ENCODE data around the gene ABCC1. TPM values are rescaled to one million over a fixed set of nuclear protein-coding genes. Genes with fewer than 3 reads are reported as not detected.
"Not testable (repeated sequence)": the region's sequence is repeated elsewhere in the genome, so short reads cannot be mapped to it uniquely, and the experiment has no call there.

ABCC1 gene
- total RNA-seq, 2 donors from 2014 or later = 16.2 to 20.9 TPM

DNA sequence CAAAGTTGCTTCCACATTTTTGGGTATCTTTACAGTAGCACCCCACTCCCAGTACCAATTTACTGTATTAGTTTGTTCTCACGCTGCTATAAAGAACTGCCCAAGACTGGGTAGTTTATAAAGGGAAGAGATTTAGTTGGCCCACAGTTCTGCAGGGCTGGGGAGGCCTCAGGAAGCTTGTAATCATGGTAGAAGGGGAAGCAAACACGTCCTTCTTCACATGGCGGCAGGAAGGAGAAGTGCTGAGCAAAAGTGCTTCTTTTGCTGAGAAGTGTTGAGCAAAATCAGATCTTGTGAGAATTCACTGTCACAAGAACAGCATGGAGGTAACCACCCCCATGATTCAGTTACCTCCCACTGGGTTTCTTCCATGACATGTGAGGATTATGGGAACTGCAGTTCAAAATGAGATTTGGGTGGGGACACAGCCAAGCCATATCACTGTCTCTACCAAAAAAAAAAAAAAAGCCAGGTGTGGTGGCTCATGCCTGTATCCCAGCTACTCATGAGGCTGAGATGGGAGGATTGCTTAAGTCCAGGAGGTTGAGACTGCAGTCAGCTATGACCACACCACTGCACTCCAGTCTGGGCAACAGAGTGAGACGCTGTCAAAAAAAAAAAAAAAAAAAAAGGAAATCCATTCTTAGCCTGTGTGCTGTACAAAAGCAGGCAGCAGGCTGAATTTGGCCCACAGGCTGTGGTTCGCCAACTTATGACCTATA lies 32.9 kb downstream of the ABCC1 start:
- ATAC-seq; intact Hi-C loops (cut with DNase I); DNase-seq: not testable (repeated sequence)

DNA sequence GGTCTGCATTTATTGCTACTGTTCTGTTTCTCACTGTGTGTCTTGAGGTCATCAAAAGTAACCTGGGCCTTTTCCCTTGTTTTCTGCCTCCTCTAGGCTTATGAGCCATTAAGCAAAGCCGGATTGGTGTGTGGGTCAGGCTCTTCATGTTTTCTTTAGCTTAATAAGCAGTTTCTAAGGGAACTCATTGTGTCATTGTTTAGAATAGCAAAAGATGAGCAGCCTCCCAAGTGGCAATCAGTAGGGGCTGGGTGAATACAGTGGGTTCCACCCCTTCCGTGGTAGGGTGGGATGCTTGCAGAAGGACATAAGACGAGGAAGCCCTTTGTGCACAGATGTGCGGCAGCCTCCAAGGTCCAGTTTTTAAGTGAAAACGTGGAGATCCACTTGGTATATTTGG lies 34.5 kb downstream of the ABCC1 start:
- DNase-seq (peak; percentile 54), ATAC-seq (peak in 1 of 2 donors; percentile 59)
- intact Hi-C loops (cut with DNase I) = no loop called here

DNA sequence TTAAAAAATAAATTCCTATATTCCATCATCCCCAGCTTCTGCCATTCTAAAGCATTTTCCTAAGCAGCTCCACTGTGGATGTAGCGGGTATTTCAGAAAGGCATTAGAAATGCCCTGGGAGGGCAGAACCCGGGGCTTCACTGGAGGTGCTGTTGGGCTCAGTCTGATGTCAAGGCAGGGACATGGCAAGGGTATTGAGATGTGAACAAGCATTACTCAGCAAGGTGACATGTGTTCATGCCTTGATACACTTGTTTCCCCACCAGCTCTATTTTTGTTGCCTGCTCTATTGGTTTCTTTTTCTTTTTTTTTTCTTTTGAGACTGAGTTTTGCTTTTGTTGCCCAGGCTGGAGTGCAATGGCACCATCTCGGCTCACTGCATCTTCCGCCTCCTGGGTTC lies 35.7 kb downstream of the ABCC1 start:
- intact Hi-C loops (cut with DNase I) = no loop called here

DNA sequence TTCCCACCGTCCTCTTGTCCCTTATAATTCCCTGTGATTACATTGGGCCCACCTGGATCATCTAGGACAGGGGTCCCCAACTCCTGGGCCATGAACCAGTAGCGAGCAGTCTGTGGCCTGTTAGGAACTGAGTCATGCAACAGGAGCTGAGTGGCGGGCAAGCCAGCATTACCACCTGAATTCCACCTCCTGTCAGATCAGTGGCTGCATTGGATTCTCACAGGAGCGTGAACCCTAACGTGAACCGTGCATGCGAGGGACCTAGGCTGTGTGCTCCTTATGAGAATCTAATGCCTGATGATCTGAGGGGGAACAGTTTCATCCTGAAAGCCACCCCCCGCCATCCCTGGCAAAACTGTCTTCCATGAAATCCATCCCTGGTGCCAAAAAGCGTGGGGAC lies 36.8 kb downstream of the ABCC1 start:
- ATAC-seq = no peak
- no peak for DNase-seq
- intact Hi-C loops (cut with DNase I) = no loop called here

More for the DNA sequence above, 35.7 kb downstream of the ABCC1 start:
- ATAC-seq (no peak), DNase-seq (no peak)

GRCh38 chr16:15988268-15989013 lies 39.0 kb downstream of the ABCC1 start:
- intact Hi-C loops (cut with DNase I) = no loop called here
- DNase-seq (no peak), ATAC-seq (peak; percentile 12 to 40)

GRCh38 chr16:15990902-15991301 lies 41.5 kb downstream of the ABCC1 start:
- intact Hi-C loops (cut with DNase I) = no loop called here
- ATAC-seq (no peak), DNase-seq (no peak)

DNA sequence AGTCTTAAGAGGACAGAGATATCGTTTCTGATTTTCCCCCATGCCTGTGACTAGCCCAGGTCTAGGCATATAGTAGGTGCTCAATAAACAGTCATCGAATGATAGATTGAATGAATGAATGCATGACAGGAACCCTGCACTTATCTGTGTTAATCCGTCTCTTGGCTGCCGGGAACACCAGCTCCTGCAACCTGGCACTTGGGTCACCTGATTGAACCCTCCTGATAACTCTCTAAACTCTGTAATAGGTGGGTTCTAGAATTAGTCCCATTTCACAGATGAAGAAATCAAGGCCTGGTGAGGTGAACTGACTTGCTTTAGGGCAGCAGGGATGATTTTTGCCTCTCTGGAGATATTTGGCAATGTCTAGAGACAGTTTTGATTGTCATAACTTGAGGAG lies 43.7 kb downstream of the ABCC1 start:
- DNase-seq (no peak), ATAC-seq (no peak)
- intact Hi-C loops (cut with DNase I) = no loop called here

- intact Hi-C loops (cut with DNase I) = no loop called here
- DNase-seq = no peak
- ATAC-seq = no peak
These were observed 44.1 kb downstream of the ABCC1 start for GRCh38 chr16:15993541-15993940.

- DNase-seq = peak; percentile 58
- intact Hi-C loops (cut with DNase I) = no loop called here
These were observed 44.7 kb downstream of the ABCC1 start for GRCh38 chr16:15993946-15994665.

DNA sequence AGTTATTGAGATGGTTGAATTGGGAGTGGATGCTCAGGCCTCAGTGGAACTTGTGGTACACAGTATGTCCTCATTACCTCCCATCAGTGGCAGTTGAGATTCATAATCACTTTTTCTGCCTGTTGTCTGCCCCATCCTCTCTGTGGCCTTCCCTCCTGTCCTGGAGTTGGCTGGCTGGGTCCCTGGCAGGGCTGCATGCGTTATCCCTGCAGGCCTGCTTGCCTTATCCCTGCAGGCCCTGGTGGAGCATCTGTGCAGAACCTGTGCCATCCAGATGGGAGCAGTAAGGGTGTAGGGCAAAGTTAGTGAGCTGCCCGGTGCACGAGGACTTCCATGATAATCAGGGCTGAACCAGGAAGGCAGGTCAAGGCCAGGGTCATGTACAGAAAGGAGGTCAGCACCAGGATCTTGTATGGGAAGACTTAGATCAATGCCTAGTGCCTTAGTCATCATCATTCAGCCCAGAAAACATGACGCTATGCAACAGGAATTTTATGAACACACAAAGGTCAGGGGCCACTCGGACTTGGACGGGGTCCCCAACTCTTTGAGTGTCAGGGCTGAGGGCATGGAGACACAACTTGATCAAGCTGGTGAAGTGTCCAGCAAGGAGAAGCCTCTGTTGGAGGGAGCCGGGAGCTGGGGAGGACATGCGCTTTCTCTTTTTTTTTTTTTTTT lies 47.2 kb downstream of the ABCC1 start:
- intact Hi-C loops (cut with DNase I) = no loop called here
- DNase-seq (peak; percentile 60), ATAC-seq (peak; percentile 71 to 78)

More at GRCh38 chr16:15993946-15994665, 44.7 kb downstream of the ABCC1 start:
- peak; percentile 55 to 61 for ATAC-seq

DNA sequence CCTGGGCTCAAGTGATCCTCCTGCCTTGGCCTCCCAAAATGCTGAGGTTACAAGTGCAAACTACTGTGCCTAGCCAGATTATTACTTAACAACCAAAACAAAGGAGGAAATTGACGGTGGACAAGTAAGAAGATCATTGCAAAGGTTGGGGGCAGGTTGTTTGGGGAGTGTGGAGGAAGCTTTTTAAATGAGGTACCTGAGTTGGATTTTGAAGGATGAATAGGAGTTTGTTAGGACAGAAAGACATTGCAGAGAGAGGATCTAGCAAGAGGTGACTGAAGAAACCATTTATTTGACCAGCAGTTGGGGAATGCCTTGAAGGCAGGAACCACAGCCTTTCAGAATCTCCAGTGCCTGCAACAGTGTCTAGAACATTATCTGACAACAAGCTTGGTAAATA lies 51.3 kb downstream of the ABCC1 start:
- intact Hi-C loops (cut with DNase I) = no loop called here
- no peak for ATAC-seq
- no peak for DNase-seq

DNA sequence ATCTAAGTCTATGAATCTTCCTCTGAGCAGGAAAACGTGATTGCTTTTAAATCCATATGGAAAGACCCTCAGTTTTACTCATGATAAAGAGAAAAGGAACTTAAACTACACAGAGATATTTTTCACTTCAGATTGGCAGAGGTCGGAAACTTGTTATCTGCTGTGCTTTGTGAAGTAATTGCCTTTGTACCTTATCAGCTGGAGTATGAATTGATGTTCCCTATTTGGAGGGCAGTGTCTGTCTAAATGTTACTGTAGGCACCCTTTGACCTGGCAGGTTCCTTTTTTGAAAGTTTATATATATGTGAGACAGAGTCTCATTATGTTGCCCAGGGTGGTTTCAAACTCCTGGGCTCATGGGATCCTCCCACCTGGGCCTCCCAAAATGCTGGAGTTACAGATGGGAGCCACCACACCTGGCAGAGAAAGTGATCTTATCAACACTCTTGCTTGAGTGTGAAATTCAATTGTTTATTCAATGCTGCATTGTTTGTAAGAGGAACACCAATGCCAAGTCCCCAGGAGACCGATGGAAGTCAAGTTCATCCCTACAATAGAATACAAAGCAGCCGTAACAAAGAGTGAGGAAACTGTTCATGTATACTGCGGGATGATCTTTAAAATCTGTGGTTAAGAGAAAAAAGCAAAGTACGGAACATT lies 52.3 kb downstream of the ABCC1 start:
- DNase-seq (no peak), ATAC-seq (no peak)
- intact Hi-C loops (cut with DNase I) = no loop called here

DNA sequence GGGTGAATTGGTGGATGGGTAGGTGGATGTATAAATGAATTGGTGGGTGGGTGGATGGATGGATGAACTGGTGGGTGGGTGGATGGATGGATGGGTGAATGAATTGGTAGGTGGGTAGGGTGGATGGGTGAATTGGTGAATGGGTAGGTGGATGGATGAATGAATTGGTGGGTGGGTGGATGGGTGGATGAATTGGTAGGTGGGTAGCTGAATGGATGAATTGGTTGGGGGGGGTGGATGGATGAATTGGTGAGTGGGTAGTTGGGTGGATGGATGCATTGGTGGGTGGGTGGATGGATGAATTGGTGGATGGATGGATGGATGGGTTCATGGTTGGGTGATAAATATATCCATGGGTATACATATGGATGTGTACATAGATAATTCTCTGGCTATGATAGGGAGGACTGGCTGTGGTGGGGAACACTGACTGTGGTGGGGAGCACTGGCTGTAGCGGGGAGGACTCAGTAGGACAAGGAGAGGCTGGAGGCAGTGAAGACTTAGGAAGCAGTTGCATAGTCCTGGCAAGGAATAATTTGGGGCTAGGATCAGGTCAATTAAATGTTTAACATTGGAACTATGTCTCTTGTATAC lies 54.4 kb downstream of the ABCC1 start:
- no peak for ATAC-seq
- no peak for DNase-seq
- intact Hi-C loops (cut with DNase I) = no loop called here

DNA sequence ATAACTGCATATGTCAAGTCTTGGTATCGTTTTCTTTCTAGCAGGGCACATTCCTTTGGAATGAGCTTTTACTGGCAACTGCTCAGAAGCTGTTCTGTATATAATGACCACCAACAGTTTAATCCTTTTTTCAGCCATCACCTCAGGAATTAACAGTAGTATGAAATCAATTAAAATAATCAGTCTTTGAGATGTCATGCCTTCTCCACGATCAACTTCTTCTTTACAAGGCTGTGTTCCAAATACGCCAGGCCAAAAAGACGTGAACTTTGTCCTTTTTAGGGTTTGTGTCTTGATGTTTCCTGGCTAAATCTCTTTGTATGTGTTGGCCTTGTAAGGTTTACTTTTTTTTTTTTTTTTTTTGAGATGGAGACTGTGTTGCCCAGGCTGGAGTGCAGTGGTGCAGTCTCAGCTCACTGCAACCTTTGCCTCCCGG lies 54.9 kb downstream of the ABCC1 start:
- ATAC-seq = no peak
- intact Hi-C loops (cut with DNase I) = no loop called here
- no peak for DNase-seq

- ATAC-seq (no peak), DNase-seq (no peak)
- intact Hi-C loops (cut with DNase I) = no loop called here
These were observed 56.3 kb downstream of the ABCC1 start for GRCh38 chr16:16005721-16006120.

DNA sequence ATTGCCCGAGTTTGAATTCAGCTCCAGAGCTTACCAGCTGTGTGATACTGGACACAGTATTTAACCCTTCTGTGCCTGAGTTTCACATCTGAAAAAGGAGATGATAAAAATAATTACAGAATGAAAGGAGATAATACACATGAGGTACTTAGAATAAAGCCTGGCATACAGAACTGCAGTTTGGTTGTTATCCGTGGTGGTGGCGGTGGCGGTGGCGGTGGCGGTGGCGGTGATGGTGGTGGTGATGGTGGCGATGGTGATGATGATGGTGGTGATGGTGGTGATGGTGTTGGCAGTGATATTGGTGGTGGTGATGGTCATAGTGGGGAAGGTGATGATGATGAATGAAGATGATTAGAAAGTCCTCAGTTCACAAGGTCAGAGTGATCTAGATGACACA lies 57.2 kb downstream of the ABCC1 start:
- intact Hi-C loops (cut with DNase I) = no loop called here
- ATAC-seq (no peak), DNase-seq (no peak)

GRCh38 chr16:16007743-16008111 lies 58.3 kb downstream of the ABCC1 start:
- ATAC-seq = no peak
- intact Hi-C loops (cut with DNase I) = no loop called here
- no peak for DNase-seq

DNA sequence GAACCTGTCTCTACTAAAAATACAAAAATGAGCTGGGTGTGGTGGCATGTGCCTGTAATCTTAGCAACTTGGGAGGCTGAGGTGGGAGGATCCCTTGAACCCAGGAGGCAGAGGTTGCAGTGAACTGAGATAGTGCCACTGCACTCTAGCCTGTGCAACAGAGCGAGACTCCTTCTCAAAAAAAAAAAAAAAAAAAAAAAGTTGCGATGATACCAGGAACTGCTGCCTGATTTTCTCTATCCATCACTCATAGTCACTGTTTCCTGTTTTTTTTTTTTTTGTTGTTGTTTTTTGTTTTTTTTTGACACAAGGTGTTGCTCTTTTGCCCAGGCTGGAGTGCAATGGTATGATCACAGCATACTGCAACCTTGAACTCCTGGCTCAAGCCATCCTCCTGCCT lies 59.2 kb downstream of the ABCC1 start:
- no peak for DNase-seq
- no peak for ATAC-seq
- intact Hi-C loops (cut with DNase I) = no loop called here

DNA sequence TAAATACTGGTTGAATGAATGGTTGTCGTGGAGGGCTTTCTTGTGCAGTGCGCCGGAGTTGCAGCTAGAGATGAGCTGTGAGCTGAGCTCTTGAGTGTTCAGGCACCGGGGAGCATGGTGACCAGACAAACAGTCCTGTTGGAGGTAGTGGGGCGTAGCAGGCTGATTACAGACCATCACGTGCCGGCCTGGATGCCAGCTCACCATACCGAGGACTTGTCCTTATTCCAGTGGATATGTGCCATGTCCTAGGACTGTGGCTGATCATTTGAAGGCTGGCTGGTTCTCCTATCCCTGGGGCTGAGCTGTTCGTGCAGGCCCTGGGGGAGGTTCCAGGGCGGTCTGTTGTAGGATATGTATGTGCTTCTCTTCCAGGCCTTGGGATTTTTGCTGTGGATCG lies 60.0 kb downstream of the ABCC1 start:
- no peak for ATAC-seq
- intact Hi-C loops (cut with DNase I) = no loop called here
- no peak for DNase-seq
